ENCODE data around the gene ETNK2. TPM values are rescaled to one million over a fixed set of nuclear protein-coding genes. Genes with fewer than 3 reads are reported as not detected.

ETNK2 gene
- total RNA-seq, 1 experiment from 2014 or later, result 21.9 TPM

DNA sequence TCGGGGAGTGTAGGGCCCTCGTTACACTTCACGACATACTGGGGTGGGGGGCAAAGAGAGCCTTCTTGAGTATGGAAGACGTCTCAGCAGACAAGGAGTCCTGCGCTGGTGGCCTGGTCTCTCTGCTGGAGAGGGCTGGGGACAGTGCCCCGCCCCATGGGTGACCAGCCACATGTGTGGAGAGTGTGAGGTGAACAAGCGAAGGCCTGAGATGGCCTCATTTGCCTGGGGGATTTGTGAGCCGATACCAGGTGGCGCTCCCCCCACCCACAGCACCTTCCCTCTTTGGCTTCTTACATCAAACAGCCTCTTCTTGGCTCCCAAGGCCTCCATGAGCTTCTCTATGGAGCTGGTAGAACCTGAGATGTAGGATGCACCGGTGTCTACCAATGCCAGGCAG, 4.0 kb upstream of the ETNK2 start:
- POLR2A ChIA-PET, result no interaction called here

DNA sequence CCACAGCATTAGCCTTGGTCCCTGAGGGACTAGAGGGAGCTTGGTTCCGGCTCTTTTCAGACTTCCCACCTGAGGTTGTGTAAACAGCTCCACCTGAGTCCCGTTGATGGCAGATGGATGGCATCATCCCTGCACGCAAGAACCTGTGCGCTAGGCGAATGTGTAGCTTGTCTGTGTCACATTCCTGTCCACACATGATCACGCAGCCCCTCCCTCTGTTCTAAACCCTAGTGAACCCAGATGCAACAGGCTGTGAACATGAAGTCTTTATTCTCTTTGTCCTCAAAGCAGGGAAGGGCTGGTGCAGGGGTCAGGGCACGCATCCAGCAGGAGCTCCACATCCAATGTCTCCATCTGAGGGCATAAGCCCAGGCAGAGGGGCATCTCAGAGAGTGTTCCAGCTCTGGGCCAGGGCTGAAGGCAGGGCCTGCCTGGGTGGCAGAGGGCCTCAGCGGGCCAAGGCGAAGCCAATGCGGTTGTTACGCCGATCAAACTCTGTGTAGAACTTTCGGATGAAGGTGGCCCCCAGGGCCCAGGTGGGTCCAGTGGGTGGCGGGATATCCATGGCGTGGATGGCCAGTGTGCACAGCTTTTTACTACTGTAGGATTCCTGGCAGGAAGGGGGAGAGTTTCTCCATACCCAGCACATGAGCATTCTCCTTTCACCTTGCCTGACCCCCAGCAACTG, 2.9 kb upstream of the ETNK2 start:
- Mint-ChIP-seq H3K27ac (ENCODE audit: unreplicated experiment) (no peak overlapping the region), H3K27me3 (ENCODE audit: insufficient read depth, unreplicated experiment) (no peaks in the 10 kb centered on the region), H3K4me3 (ENCODE audit: unreplicated experiment) (no peak overlapping the region), H3K36me3 (ENCODE audit: insufficient read depth, unreplicated experiment) (no peaks in the 10 kb centered on the region), H3K9me3 (ENCODE audit: unreplicated experiment) (no peaks in the 10 kb centered on the region), H3K4me1 (ENCODE audit: low read depth, unreplicated experiment) (no peaks in the 10 kb centered on the region)
- no peaks in the 10 kb centered on the region for H3K27me3 ChIP-seq (replicated peaks; ENCODE audit: control insufficient read depth, insufficient read depth, low read length)
- no peaks in the 10 kb centered on the region for H3K9me3 ChIP-seq
- no peak for TF ChIP-seq CTCF (IDR thresholded peaks at IDR 0.05; ENCODE audit: insufficient read depth in 1 of 2, low read depth in 1 of 2, low read length in 1 of 2, severe bottlenecking in 1 of 2, unreplicated experiment in 1 of 2)
- ChIA-PET POLR2A (no interaction called here), CTCF (no interaction called here)
- H3K4me3 ChIP-seq (ENCODE audit: low read depth, low read length), result no peak overlapping the region
- no peaks in the 10 kb centered on the region for H3K36me3 ChIP-seq (ENCODE audit: control insufficient read depth, insufficient read depth, low read length)
- intact Hi-C loops (cut with micrococcal nuclease; ENCODE audit: unreplicated experiment), result no loop called here
- H3K4me1 ChIP-seq, result peaks cover 6% of the 10 kb centered on the region
- no peak for DNase-seq
- no TSS peak for BruUV-seq (replicated peaks)

More for the DNA sequence above, 4.0 kb upstream of the ETNK2 start:
- Histone ChIP-seq H3K27me3 (replicated peaks; ENCODE audit: control insufficient read depth, insufficient read depth, low read length) (no peaks in the 10 kb centered on the region), H3K36me3 (ENCODE audit: control insufficient read depth, insufficient read depth, low read length) (no peaks in the 10 kb centered on the region), H3K4me3 (ENCODE audit: low read depth, low read length) (no peak overlapping the region), H3K4me1 (peaks cover 6% of the 10 kb centered on the region), H3K9me3 (no peaks in the 10 kb centered on the region)
- Mint-ChIP-seq H3K4me1 (ENCODE audit: low read depth, unreplicated experiment) (no peaks in the 10 kb centered on the region), H3K27ac (ENCODE audit: unreplicated experiment) (no peak overlapping the region), H3K27me3 (ENCODE audit: insufficient read depth, unreplicated experiment) (no peaks in the 10 kb centered on the region), H3K4me3 (ENCODE audit: unreplicated experiment) (no peak overlapping the region), H3K9me3 (ENCODE audit: unreplicated experiment) (no peaks in the 10 kb centered on the region), H3K36me3 (ENCODE audit: insufficient read depth, unreplicated experiment) (no peaks in the 10 kb centered on the region)
- DNase-seq, result no peak
- BruUV-seq (replicated peaks), result no TSS peak
- intact Hi-C loops (cut with micrococcal nuclease; ENCODE audit: unreplicated experiment), result no loop called here
- CTCF ChIA-PET, result no interaction called here
- TF ChIP-seq CTCF (IDR thresholded peaks at IDR 0.05; ENCODE audit: insufficient read depth in 1 of 2, low read depth in 1 of 2, low read length in 1 of 2, severe bottlenecking in 1 of 2, unreplicated experiment in 1 of 2), result no peak

GRCh38 chr1:204153667-204154066, 1.8 kb upstream of the ETNK2 start:
- no peaks in the 10 kb centered on the region for H3K27me3 Mint-ChIP-seq (ENCODE audit: insufficient read depth, unreplicated experiment)
- Histone ChIP-seq H3K36me3 (ENCODE audit: control insufficient read depth, insufficient read depth, low read length) (no peaks in the 10 kb centered on the region), H3K4me1 (peaks cover 6% of the 10 kb centered on the region), H3K4me3 (ENCODE audit: low read depth, low read length) (no peak overlapping the region), H3K27me3 (replicated peaks; ENCODE audit: control insufficient read depth, insufficient read depth, low read length) (no peaks in the 10 kb centered on the region), H3K9me3 (no peaks in the 10 kb centered on the region)
- no peaks in the 10 kb centered on the region for H3K36me3 Mint-ChIP-seq (ENCODE audit: insufficient read depth, unreplicated experiment)
- BruUV-seq (replicated peaks), result no TSS peak
- H3K27ac Mint-ChIP-seq (ENCODE audit: unreplicated experiment), result no peak overlapping the region
- DNase-seq, result no peak
- H3K9me3 Mint-ChIP-seq (ENCODE audit: unreplicated experiment), result no peaks in the 10 kb centered on the region
- no peak overlapping the region for H3K4me3 Mint-ChIP-seq (ENCODE audit: unreplicated experiment)
- H3K4me1 Mint-ChIP-seq (ENCODE audit: low read depth, unreplicated experiment), result no peaks in the 10 kb centered on the region
- intact Hi-C loops (cut with micrococcal nuclease; ENCODE audit: unreplicated experiment), result no loop called here
- CTCF ChIA-PET, result no interaction called here
- POLR2A ChIA-PET, result no interaction called here
- no peak for TF ChIP-seq CTCF (IDR thresholded peaks at IDR 0.05; ENCODE audit: insufficient read depth in 1 of 2, low read depth in 1 of 2, low read length in 1 of 2, severe bottlenecking in 1 of 2, unreplicated experiment in 1 of 2)
